GM18868 (cell line): ENCODE measurements around the gene TMEM79.

Experiments
- ATAC-seq: cut with Tn5 transposase; IDR thresholded peaks from one replicate; pipeline ENCODE4 v1.9.1; 2021; ENCODE audit warnings: mild to moderate bottlenecking, moderate library complexity; ENCODE audit not compliant: unreplicated experiment

Gene TMEM79

GRCh38 chr1:156284112-156284511 is at the start of gene TMEM79:
TMEM79 (plus strand) TSS chr1:156284325; CDS start chr1:156285227, 902 bp downstream.
- no peak for ATAC-seq

GRCh38 chr1:156236164-156236563 is 48.0 kb upstream of the TMEM79 start:
- ATAC-seq, result no peak

GRCh38 chr1:156238248-156238647 is 45.9 kb upstream of the TMEM79 start:
- ATAC-seq, result no peak

GRCh38 chr1:156241311-156241811 is 42.8 kb upstream of the TMEM79 start:
- ATAC-seq, result no peak

GRCh38 chr1:156241926-156242325 is 42.2 kb upstream of the TMEM79 start, which contains the start of gene BGLAP:
BGLAP (plus strand) TSS chr1:156242184; CDS start chr1:156242232, 48 bp downstream.
- ATAC-seq, result no peak

GRCh38 chr1:156242738-156243137 is 41.4 kb upstream of the TMEM79 start:
- no peak for ATAC-seq

- ATAC-seq, result no peak
Observed at GRCh38 chr1:156244126-156244525, 40.0 kb upstream of the TMEM79 start.

- no peak for ATAC-seq
Observed at GRCh38 chr1:156244712-156245111, 39.4 kb upstream of the TMEM79 start.

- no peak for ATAC-seq
Observed at GRCh38 chr1:156245451-156246232, 38.5 kb upstream of the TMEM79 start.

GRCh38 chr1:156246241-156246780 is 37.8 kb upstream of the TMEM79 start:
- ATAC-seq, result no peak

GRCh38 chr1:156246781-156247459 is 37.2 kb upstream of the TMEM79 start:
- ATAC-seq, result no peak

GRCh38 chr1:156247460-156248322 is 36.4 kb upstream of the TMEM79 start, which contains the start of gene PAQR6:
PAQR6 (minus strand) TSS chr1:156248056; CDS start chr1:156246731, 1,325 bp downstream.
- ATAC-seq, result no peak

GRCh38 chr1:156248323-156248683 is 35.8 kb upstream of the TMEM79 start:
- no peak for ATAC-seq

- no peak for ATAC-seq
Observed at GRCh38 chr1:156249593-156249992, 34.5 kb upstream of the TMEM79 start.

- ATAC-seq, result no peak
Observed at GRCh38 chr1:156251527-156251926, 32.6 kb upstream of the TMEM79 start.

GRCh38 chr1:156253634-156254033 is 30.5 kb upstream of the TMEM79 start:
- no peak for ATAC-seq

GRCh38 chr1:156257711-156258110 is 26.4 kb upstream of the TMEM79 start:
- no peak for ATAC-seq

GRCh38 chr1:156258859-156259258 is 25.3 kb upstream of the TMEM79 start:
- ATAC-seq, result no peak

- ATAC-seq, result no peak
Observed at GRCh38 chr1:156259805-156260204, 24.3 kb upstream of the TMEM79 start.

GRCh38 chr1:156260896-156261295 is 23.2 kb upstream of the TMEM79 start:
- no peak for ATAC-seq
